Naive thymus-derived CD4-positive, alpha-beta T cell (primary cell): ENCODE measurements around the gene SIRT1. TPM values are rescaled to one million over a fixed set of nuclear protein-coding genes. Genes with fewer than 3 reads are reported as not detected.
"Not testable (repeated sequence)": the region's sequence is repeated elsewhere in the genome, so short reads cannot be mapped to it uniquely, and the experiment has no call there.

Source experiments
- ATAC-seq: fragments of 150-1000 bp; cut with Tn5 transposase; 2 replicates; pipeline ENCODE4 v1.10.0; 2021; ENCODE audit warnings: mild to moderate bottlenecking, moderate library complexity
- CTCF ChIA-PET: fragments of 350-600 bp; sonication (Branson Sonifier 250); formaldehyde crosslinking; loops from one replicate; lab custom pipeline; 2021; ENCODE audit warnings: antibody characterized with exemption; lab: Charles Lee
- POLR2A ChIA-PET: fragments of 350-600 bp; sonication (Branson Sonifier 250); formaldehyde crosslinking; loops from one replicate; lab custom pipeline; 2021; ENCODE audit warnings: antibody characterized with exemption, inconsistent platforms; lab: Charles Lee
- DNase-seq, 9 donors: peaks; one replicate each; pipeline versions ENCODE4 v3.0.0 to v3.0.0-alpha.2; 2020 to 2022; ENCODE audit warnings: mixed read lengths in 1 of 9
- H3K27ac ChIP-seq: one replicate; pipeline ENCODE4 v1.7.0; 2013; ENCODE audit warnings: mild to moderate bottlenecking, low read depth, low read length, moderate library complexity
- H3K27me3 ChIP-seq, 2 donors: one replicate each; pipeline ENCODE4 v1.7.0; 2013; ENCODE audit warnings: low read length in 2 of 2, mild to moderate bottlenecking in 2 of 2, moderate library complexity in 2 of 2; ENCODE audit not compliant: control insufficient read depth in 2 of 2, insufficient read depth in 2 of 2
- H3K36me3 ChIP-seq, 3 experiments: 1 replicate in 2 of 3; 2 replicates in 1 of 3; pipeline ENCODE4 v1.7.0; 2013; ENCODE audit warnings: low read length in 3 of 3, mild to moderate bottlenecking in 3 of 3, moderate library complexity in 1 of 3; ENCODE audit not compliant: insufficient read depth in 3 of 3, control insufficient read depth in 2 of 3
- H3K4me1 ChIP-seq, 2 donors: one replicate each; pipeline ENCODE4 v1.7.0; 2013; ENCODE audit warnings: low read length in 2 of 2, mild to moderate bottlenecking in 2 of 2, moderate library complexity in 1 of 2; ENCODE audit not compliant: control insufficient read depth in 2 of 2, insufficient read depth in 2 of 2
- H3K4me3 ChIP-seq: 2 replicates; pipeline ENCODE4 v1.7.0; 2013; ENCODE audit warnings: mild to moderate bottlenecking, low read length
- H3K9me3 ChIP-seq, 3 experiments: 1 replicate in 2 of 3; 2 replicates in 1 of 3; pipeline ENCODE4 v1.7.0; 2013; ENCODE audit warnings: low read length in 3 of 3; ENCODE audit not compliant: control insufficient read depth in 2 of 3
- H3K27ac Mint-ChIP-seq, 9 donors: one replicate each; pipeline ENCODE4 v1.8.0; 2020 to 2022; ENCODE audit warnings: mixed read lengths in 9 of 9, mild to moderate bottlenecking in 8 of 9, moderate library complexity in 5 of 9, inconsistent platforms in 2 of 9
- H3K27me3 Mint-ChIP-seq, 5 donors: one replicate each; pipeline ENCODE4 v1.8.0; 2021 to 2022; ENCODE audit warnings: mixed read lengths in 5 of 5, mild to moderate bottlenecking in 1 of 5
- H3K36me3 Mint-ChIP-seq, 5 donors: one replicate each; pipeline ENCODE4 v1.8.0; 2020 to 2022; ENCODE audit warnings: mixed read lengths in 5 of 5, mild to moderate bottlenecking in 3 of 5, inconsistent platforms in 1 of 5
- H3K4me1 Mint-ChIP-seq, 7 donors: one replicate each; pipeline ENCODE4 v1.8.0; 2020 to 2022; ENCODE audit warnings: mixed read lengths in 7 of 7, mild to moderate bottlenecking in 3 of 7, inconsistent platforms in 1 of 7
- H3K4me3 Mint-ChIP-seq, 10 donors: one replicate each; pipeline ENCODE4 v1.8.0; 2020 to 2022; ENCODE audit warnings: mild to moderate bottlenecking in 10 of 10, mixed read lengths in 10 of 10, moderate library complexity in 6 of 10, inconsistent platforms in 2 of 10
- H3K9me3 Mint-ChIP-seq, 11 donors: one replicate each; pipeline ENCODE4 v1.8.0; 2020 to 2022; ENCODE audit warnings: mixed read lengths in 11 of 11, mild to moderate bottlenecking in 4 of 11, inconsistent platforms in 1 of 11, moderate library complexity in 1 of 11
- intact Hi-C, 2 donors: fragments of 100-400 bp; cut with micrococcal nuclease; formaldehyde crosslinking; loops; one replicate each; pipeline ENCODE4 v1.15.1; 2023
- polyA plus RNA-seq, 2 donors: library from polyadenylated mRNA; unstranded; fragments of 300-500 nt; fragmentation: Illumina TruSeq; gene quantifications; one replicate each; pipeline ENCODE4 v1.2.3, GENCODE V29; 2021
- total RNA-seq, 6 experiments: library from RNA in 5 of 6; stranded (reverse) in 5 of 6; gene quantifications; 1 replicate in 5 of 6; 2 replicates in 1 of 6; pipeline ENCODE4 v1.2.3 and lab custom pipeline; 2021 to 2026

The SIRT1 gene
- 10 to 100 TPM; 25.9 to 66.8 (median 59.5) TPM for total RNA-seq
- polyA plus RNA-seq: 10 to 100 TPM; 13.6 to 24.0 TPM
- total RNA-seq (lab: John Stamatoyannopoulos, UW): 170 reads per million, percentile 91 among the genes with 10 or more reads in this experiment

DNA sequence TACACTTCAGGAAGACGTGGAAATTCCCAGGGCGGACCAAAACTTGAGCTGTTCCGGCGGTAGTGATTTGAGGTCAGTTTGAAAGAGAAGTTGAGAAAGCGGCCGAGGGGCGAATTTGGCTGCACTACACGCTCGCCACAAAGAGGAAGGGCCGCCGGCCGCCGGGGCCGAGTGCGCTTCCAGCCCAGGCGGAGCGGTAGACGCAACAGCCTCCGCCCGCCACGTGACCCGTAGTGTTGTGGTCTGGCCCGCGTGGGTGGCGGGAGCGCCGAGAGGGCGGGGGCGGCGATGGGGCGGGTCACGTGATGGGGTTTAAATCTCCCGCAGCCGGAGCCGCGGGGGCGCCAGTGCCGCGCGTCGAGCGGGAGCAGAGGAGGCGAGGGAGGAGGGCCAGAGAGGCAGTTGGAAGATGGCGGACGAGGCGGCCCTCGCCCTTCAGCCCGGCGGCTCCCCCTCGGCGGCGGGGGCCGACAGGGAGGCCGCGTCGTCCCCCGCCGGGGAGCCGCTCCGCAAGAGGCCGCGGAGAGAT, at the start of gene SIRT1:
Gene SIRT1, plus strand, starts transcription at position 344 of the 529 bp plus-strand sequence. Its CDS starts 66 bp downstream, at position 410.
- DNase-seq: peak; percentile 87 to 95 (median 90)
- Histone ChIP-seq H3K9me3 (no peaks in the 10 kb centered on the region), H3K4me1 (peaks cover 12 to 16% of the 10 kb centered on the region in 2 donors), H3K4me3 (peak within 1 kb of the TSS; percentile 75), H3K27ac (peak within 1 kb of the TSS; percentile 83), H3K27me3 (no peaks in the 10 kb centered on the region), H3K36me3 (peaks cover 9 to 24% (median 11%) of the 10 kb centered on the region in 3 experiments)
- intact Hi-C loops: loop anchor here (1.0 to 10.0 kb wide), 14 partner anchors 16 to 1240 kb away; partner anchors contain the start of genes CCAR1 (in 2 of the 2), VPS26A (in 2 of the 2), DDX21 (in 1 of the 2) and HERC4 (in 1 of the 2)
- ATAC-seq: peak; percentile 89
- H3K36me3 Mint-ChIP-seq: peaks cover 0 to 22% (median 21%) of the 10 kb centered on the region in 5 donors
- peak within 1 kb of the TSS; percentile 90 to 98 (median 95) for H3K27ac Mint-ChIP-seq
- H3K27me3 Mint-ChIP-seq: peaks cover 0 to 5% (median 0%) of the 10 kb centered on the region in 5 donors
- peaks cover 27 to 43% (median 35%) of the 10 kb centered on the region in 7 donors for H3K4me1 Mint-ChIP-seq
- H3K9me3 Mint-ChIP-seq: peaks cover 0 to 3% (median 0%) of the 10 kb centered on the region in 11 donors
- POLR2A ChIA-PET: interaction anchor here (1.0 to 7.4 kb wide), 9 partner anchors 28 to 526 kb away, joined by 3 to 54 read pairs (median 3); partner anchors contain the start of genes HERC4, HNRNPH3 and PBLD
- CTCF ChIA-PET: interaction anchor here (0.9 to 1.5 kb wide), 2 partner anchors 11 to 96 kb away, joined by 3 to 6 read pairs; no protein-coding TSS in a partner anchor
- peak within 1 kb of the TSS; percentile 86 to 98 (median 95) for H3K4me3 Mint-ChIP-seq

DNA sequence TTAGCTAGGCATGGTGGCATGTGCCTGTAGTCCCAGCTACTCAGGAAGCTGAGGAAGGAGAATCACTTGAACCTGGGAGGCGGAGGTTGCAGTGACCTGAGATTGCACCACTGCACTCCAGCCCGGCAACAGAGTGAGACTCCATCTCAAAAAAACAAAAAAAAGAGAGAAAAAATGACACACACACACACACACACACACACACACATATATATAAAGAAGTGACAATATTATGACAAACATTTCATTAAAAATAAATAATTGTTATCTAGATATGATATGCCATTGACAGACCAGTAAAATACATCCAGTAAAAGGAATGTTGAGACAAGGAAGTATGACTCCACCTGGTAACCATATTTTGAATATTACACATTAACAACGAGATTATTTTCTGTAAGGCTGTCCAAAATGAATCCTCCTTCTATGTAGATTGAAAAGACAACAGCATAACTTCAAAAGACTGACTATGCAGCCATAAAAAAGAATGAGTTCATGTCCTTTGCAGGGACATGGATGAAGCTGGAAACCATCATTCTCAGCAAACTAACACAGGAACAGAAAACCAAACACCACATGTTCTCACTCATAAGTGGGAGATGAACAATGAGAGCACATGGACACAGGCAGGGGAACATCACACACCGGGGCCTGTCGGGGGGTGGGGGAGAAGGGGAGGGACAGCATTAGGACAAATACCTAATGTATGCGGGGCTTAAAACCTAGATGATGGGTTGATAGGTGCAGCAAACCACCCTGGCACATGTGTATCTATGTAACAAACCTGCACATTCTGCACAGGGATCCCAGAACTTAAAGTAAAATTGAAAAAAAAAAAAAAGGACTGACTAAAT, 48.7 kb upstream of the SIRT1 start:
- H3K27ac Mint-ChIP-seq, H3K9me3 Mint-ChIP-seq, H3K27me3 ChIP-seq, CTCF ChIA-PET, H3K9me3 ChIP-seq, H3K36me3 Mint-ChIP-seq, H3K36me3 ChIP-seq, intact Hi-C loops, H3K27ac ChIP-seq, H3K27me3 Mint-ChIP-seq, ATAC-seq, H3K4me1 ChIP-seq, POLR2A ChIA-PET, DNase-seq, H3K4me3 ChIP-seq: not testable (repeated sequence)
- Mint-ChIP-seq H3K4me3 (peak overlapping the region in 1 of 10 donors; percentile 66), H3K4me1 (peaks cover 0 to 18% (median 5%) of the 10 kb centered on the region in 7 donors)

GRCh38 chr10:67836488-67836887, 48.0 kb upstream of the SIRT1 start:
- Mint-ChIP-seq H3K27ac (no peak overlapping the region), H3K4me1 (peaks cover 0 to 17% (median 5%) of the 10 kb centered on the region in 7 donors), H3K4me3 (no peak overlapping the region), H3K9me3 (peaks cover 0 to 7% (median 3%) of the 10 kb centered on the region in 11 donors), H3K27me3 (no peaks in the 10 kb centered on the region), H3K36me3 (peaks cover 0 to 4% (median 0%) of the 10 kb centered on the region in 5 donors)
- no peak overlapping the region for H3K4me3 ChIP-seq
- H3K36me3 ChIP-seq: no peaks in the 10 kb centered on the region
- peaks cover 0 to under 1% (median 0%) of the 10 kb centered on the region in 3 experiments for H3K9me3 ChIP-seq
- H3K27ac ChIP-seq: no peak overlapping the region
- no peak for DNase-seq
- CTCF ChIA-PET: no interaction called here
- POLR2A ChIA-PET: no interaction called here
- H3K4me1 ChIP-seq: no peaks in the 10 kb centered on the region
- no peaks in the 10 kb centered on the region for H3K27me3 ChIP-seq
- no peak for ATAC-seq
- intact Hi-C loops: no loop called here

- no peak overlapping the region for H3K27ac ChIP-seq
- ATAC-seq (no peak), DNase-seq (no peak)
- ChIA-PET CTCF (interaction anchor here (1.1 kb wide), 1 partner anchor 138 kb away, joined by 3 read pairs; no protein-coding TSS in a partner anchor), POLR2A (interaction anchor here (0.6 kb wide), 1 partner anchor 761 kb away, joined by 4 read pairs; no protein-coding TSS in a partner anchor)
- Mint-ChIP-seq H3K4me3 (no peak overlapping the region), H3K9me3 (peaks cover 0 to 11% (median 5%) of the 10 kb centered on the region in 11 donors), H3K4me1 (peaks cover 0 to 15% (median 5%) of the 10 kb centered on the region in 7 donors), H3K27ac (no peak overlapping the region), H3K27me3 (no peaks in the 10 kb centered on the region), H3K36me3 (peaks cover 0 to 4% (median 0%) of the 10 kb centered on the region in 5 donors)
- peaks cover 0 to 5% (median 0%) of the 10 kb centered on the region in 3 experiments for H3K9me3 ChIP-seq
- H3K27me3 ChIP-seq: no peaks in the 10 kb centered on the region
- no peaks in the 10 kb centered on the region for H3K36me3 ChIP-seq
- no peaks in the 10 kb centered on the region for H3K4me1 ChIP-seq
- intact Hi-C loops: no loop called here
- no peak overlapping the region for H3K4me3 ChIP-seq
Measured at GRCh38 chr10:67836972-67837371, 47.5 kb upstream of the SIRT1 start.

GRCh38 chr10:67837541-67838314, 46.7 kb upstream of the SIRT1 start, which contains the start of gene DNAJC12:
DNAJC12 (minus strand) TSS chr10:67838188; CDS start chr10:67838011, 177 bp downstream.
- Histone ChIP-seq H3K27ac (no peak within 1 kb of the TSS), H3K4me1 (no peaks in the 10 kb centered on the region), H3K27me3 (no peaks in the 10 kb centered on the region), H3K4me3 (no peak within 1 kb of the TSS), H3K9me3 (peaks cover 0 to 5% (median 0%) of the 10 kb centered on the region in 3 experiments), H3K36me3 (no peaks in the 10 kb centered on the region)
- Mint-ChIP-seq H3K9me3 (peaks cover 0 to 15% (median 7%) of the 10 kb centered on the region in 11 donors), H3K4me3 (peak within 1 kb of the TSS in 4 of 10 donors; percentile 3 to 82 (median 31)), H3K27ac (peak within 1 kb of the TSS in 4 of 9 donors; percentile 3 to 63 (median 37)), H3K4me1 (peaks cover 0 to 12% (median 5%) of the 10 kb centered on the region in 7 donors), H3K36me3 (peaks cover 0 to 4% (median 0%) of the 10 kb centered on the region in 5 donors), H3K27me3 (no peaks in the 10 kb centered on the region)
- intact Hi-C loops: loop anchor here in 1 of 2 donors (1.0 kb wide), 2 partner anchors 12 to 49 kb away; no protein-coding TSS in a partner anchor
- ATAC-seq (peak; percentile 90), DNase-seq (peak in 5 of 9 donors; percentile 5 to 29 (median 12))
- ChIA-PET CTCF (interaction anchor here (0.9 to 1.1 kb wide), 2 partner anchors 17 to 139 kb away, joined by 3 read pairs; no protein-coding TSS in a partner anchor), POLR2A (interaction anchor here (0.6 to 1.0 kb wide), 2 partner anchors 73 to 761 kb away, joined by 3 to 4 read pairs; no protein-coding TSS in a partner anchor)
